ENCODE results near the gene SKIDA1.
"Not testable (repeated sequence)": the region's sequence is repeated elsewhere in the genome, so short reads cannot be mapped to it uniquely, and the experiment has no call there.

SKIDA1 gene

GRCh38 chr10:21525367-21526187 lies at the start of gene SKIDA1:
Gene SKIDA1, minus strand, starts transcription at chr10:21525682. Its CDS starts 7,860 bp downstream, at chr10:21517822.
- peak; percentile 74 for DNase-seq (ENCODE audit: low read depth)

GRCh38 chr10:21574514-21574913 lies 49.0 kb upstream of the SKIDA1 start:
- DNase-seq (ENCODE audit: low read depth), result not testable (repeated sequence)

DNA sequence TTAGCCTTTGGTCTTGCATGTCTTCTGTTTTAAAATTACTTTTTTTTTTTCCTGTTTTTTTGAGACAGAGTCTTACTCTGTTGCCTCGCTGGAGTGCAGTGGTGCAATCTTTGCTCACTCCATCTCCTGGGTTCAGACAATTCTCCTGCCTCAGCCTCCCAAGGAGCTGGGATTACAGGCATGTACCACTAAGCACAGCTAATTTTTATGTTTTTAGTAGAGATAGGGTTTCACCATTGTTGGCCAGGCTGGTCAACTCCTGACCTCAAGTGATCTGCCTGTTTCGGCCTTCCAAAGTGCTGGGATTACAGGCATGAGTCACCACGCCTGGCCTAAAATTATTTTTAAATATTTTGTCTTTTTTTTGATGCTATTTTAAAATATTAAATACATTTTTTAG lies 47.1 kb upstream of the SKIDA1 start:
- no peak for DNase-seq (ENCODE audit: low read depth)

DNA sequence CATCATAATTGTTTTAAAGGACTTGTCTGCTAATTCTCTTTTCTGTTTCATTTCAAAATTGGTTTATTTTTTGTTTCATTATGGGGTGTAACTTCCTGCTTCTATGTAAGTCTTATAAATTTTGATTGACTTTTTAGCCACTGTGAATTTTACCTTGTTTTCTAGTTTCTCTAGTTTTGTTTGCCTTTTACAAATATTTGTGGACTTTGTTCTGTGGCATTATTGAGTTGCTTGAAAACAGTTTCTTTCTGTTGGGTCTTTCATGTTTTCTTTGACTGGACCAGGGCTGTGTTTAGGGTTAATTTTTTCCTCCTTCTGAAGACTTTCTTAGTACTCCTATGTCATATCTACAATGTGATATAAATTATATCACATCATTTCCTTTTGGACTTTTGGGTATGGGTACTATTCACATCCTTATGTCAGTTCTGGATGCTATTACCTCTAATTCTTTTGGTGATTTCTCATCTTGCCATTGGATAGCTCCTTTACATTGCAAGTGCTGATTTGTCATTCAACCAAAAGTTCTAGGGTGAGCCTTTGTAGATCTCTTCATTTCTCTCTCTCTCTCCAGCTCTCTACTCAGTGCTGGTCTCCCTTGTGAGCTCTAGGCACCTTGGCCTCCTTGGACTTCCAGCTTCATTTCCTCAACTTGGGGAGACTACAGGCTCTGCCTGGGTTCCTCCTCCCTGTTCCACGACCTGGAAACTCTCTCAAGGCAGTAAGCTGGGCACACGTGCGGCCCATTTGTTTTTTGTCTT lies 45.5 kb upstream of the SKIDA1 start:
- DNase-seq (ENCODE audit: low read depth), result no peak

- DNase-seq (ENCODE audit: low read depth), result not testable (repeated sequence)
Observed at GRCh38 chr10:21558984-21559383, 33.5 kb upstream of the SKIDA1 start.

DNA sequence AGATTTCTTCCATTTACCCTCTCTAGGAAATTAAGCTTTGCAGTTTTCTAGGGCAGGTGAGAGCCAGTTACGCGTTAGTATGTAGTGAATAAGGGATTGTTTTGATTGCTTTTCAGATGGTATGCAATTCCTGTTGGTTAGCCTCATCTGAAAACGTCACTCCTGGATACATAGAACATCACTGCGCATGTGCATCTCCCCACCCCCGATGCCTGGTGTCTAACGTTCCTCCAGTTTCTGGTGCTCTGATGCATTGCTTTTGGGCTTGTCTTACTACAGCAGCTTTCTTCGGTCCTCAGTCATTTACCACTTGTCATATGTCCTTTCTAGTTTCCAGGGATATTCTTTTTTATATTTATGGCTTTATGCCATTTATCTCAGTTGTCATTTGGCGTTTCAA lies 31.0 kb upstream of the SKIDA1 start:
- DNase-seq (ENCODE audit: low read depth), result no peak

DNA sequence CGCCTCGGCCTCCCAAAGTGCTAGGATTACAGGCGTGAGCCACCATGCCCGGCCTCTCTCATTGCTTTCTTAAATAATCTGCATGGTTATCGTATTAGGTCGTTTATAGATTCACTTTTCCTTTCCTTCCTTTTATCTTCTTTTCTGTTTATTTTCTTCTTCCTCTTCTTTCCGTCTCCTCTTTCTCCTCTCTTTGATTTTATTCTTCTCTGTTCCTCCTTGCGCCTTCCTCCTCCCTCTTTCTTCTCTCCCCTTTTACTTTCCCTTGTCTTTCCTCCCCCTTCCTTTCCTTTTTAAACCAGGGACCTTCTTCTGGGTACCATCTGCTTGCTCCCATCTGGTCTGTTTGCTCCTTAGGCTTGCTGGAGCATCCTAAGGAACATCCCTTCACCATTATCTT lies 27.2 kb upstream of the SKIDA1 start:
- DNase-seq (ENCODE audit: low read depth), result no peak

GRCh38 chr10:21547246-21547645 lies 21.8 kb upstream of the SKIDA1 start:
- no peak for DNase-seq (ENCODE audit: low read depth)

GRCh38 chr10:21540701-21541100 lies 15.2 kb upstream of the SKIDA1 start:
- DNase-seq (ENCODE audit: low read depth), result not testable (repeated sequence)

GRCh38 chr10:21536874-21537273 lies 11.4 kb upstream of the SKIDA1 start:
- no peak for DNase-seq (ENCODE audit: low read depth)

GRCh38 chr10:21535976-21536375 lies 10.5 kb upstream of the SKIDA1 start:
- DNase-seq (ENCODE audit: low read depth), result not testable (repeated sequence)

DNA sequence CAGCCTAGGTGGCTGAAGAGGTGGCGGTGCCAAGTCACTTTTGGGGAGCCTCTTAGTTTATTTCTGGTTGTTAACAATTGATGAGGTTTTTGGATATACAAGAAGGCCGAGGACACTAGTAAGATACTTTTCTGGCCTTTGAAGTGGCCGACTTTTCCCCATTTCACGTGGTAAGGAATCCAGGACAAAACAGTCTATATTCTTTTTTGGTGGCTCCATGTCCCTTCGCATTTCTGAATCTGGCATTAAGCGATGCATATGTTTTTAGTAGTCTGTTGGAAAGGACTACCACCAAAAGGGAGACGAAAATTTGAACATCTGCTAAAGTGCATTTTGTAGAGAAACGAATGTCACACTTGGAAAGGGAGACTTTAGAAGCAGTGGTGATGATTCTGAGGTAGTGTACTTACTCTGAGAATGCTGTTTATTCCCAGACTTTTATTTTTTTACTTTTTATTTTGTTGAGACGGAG lies 10.0 kb upstream of the SKIDA1 start:
- no peak for DNase-seq (ENCODE audit: low read depth)

- DNase-seq (ENCODE audit: low read depth), result no peak
Observed at GRCh38 chr10:21534604-21535493, 9.4 kb upstream of the SKIDA1 start.

DNA sequence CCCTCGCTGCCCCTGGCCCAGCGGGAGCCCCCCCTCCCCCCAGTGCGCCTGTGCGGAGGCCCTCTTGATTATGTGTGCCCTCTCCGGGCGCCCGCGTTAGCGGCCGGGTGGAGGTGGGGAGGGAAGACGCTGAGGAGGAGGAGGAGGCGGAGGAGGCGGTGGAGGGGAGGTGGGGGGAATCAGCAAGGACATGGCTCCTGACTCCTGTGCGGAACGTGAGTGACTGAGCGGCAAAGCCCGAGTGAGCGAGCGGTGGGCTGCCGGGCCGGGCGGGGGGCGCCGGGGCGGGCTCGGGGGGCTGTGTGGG lies 8.8 kb upstream of the SKIDA1 start:
- DNase-seq (ENCODE audit: low read depth), result no peak

DNA sequence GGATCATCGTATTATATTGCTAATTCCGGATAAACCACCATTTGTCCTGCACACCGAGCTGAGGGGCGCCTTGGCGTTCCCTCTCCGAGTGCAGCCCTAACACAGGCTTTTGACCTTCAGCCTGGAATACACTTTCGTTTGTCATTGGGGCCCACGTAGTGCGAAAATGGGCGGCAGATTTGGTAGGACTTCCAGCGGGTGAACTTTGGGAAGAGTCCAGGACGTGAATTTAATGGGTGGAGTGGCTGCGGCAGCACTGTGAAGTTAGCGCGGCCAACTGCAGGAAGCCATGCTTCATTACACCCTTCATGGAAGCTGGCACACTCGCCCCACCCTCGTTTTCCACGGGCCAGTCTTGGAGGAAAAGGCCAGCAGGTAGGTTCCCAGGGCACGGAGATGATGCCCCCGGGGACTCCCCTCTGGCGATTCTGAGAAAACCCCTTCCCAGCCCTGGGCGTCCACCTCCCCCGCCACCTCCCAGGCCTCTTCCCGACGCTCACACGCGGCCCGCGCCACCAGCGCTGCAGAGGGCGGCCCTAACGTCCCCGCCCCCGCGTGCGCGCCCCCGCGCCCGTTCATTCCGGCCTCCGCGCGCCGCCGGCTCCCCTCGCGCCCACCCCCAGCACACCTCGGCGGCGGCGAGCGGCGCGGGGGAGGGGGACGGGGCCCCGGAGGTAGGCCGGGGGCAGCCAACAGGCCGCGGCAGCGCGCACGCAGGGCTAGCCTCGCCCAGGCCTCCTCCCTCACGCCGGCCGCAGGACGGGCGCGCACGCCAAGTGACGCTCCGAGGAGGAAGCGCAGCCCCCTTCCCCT lies 8.2 kb upstream of the SKIDA1 start, which contains the start of gene MLLT10:
MLLT10 (plus strand) TSS at position 766 of the 813 bp plus-strand sequence. CDS start 413 bp downstream, outside the sequence.
- peak; percentile 84 for DNase-seq (ENCODE audit: low read depth)

- no peak for DNase-seq (ENCODE audit: low read depth)
Observed at GRCh38 chr10:21532694-21533466, 7.4 kb upstream of the SKIDA1 start.

- no peak for DNase-seq (ENCODE audit: low read depth)
Observed at GRCh38 chr10:21531164-21531563, 5.7 kb upstream of the SKIDA1 start.

- no peak for DNase-seq (ENCODE audit: low read depth)
Observed at GRCh38 chr10:21530641-21531040, 5.2 kb upstream of the SKIDA1 start.

DNA sequence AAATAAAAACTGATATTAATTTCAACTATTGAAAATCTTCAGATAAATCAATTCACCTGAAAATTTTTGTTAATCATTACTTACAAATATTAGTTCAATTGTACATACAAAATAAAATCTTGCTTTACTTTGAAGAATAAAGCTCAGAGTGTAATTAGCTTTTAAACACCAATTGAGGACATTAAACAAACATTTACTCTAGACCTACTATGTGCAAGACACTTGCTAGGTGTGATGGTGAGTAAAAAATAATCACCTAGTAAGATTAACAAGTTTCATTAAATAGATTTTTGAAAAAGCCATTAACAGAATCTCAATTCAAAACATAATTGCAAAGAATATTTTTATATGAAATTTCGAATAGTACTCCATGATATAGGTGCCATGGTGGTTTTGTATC lies 4.7 kb upstream of the SKIDA1 start:
- DNase-seq (ENCODE audit: low read depth), result no peak
